NCI-H748 (cell line): ENCODE results near the gene HAUS5.
"Not testable (repeated sequence)": the region's sequence is repeated elsewhere in the genome, so short reads cannot be mapped to it uniquely, and the experiment has no call there.

Experiments
- DNase-seq: peaks from one replicate; lab custom pipeline; 2025; ENCODE audit not compliant: unreplicated experiment; lab: John Stamatoyannopoulos, UW

HAUS5 gene

DNA sequence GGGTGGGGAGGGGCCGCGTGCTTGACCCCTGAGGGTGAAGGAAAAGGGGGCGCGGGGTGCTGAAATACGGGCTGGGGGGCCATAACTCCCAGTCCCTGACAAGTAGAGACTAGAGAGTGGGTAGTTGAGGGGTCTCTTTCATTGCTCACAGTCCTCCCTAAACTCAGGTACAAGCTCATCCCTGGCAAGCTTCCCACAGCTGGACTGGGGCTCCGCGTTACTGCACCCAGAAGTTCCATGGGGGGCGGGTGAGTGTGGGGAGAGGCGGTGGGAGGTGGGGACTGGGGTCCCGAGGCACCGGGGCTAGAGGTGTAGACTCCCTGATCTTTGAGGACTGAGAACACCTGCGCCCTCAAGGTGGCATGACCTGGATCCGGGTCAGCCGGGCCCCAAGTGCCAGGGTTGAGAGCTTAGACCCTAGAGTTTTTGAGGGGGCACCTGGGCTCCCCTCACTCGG, 30.3 kb downstream of the HAUS5 start:
- no peak for DNase-seq

DNA sequence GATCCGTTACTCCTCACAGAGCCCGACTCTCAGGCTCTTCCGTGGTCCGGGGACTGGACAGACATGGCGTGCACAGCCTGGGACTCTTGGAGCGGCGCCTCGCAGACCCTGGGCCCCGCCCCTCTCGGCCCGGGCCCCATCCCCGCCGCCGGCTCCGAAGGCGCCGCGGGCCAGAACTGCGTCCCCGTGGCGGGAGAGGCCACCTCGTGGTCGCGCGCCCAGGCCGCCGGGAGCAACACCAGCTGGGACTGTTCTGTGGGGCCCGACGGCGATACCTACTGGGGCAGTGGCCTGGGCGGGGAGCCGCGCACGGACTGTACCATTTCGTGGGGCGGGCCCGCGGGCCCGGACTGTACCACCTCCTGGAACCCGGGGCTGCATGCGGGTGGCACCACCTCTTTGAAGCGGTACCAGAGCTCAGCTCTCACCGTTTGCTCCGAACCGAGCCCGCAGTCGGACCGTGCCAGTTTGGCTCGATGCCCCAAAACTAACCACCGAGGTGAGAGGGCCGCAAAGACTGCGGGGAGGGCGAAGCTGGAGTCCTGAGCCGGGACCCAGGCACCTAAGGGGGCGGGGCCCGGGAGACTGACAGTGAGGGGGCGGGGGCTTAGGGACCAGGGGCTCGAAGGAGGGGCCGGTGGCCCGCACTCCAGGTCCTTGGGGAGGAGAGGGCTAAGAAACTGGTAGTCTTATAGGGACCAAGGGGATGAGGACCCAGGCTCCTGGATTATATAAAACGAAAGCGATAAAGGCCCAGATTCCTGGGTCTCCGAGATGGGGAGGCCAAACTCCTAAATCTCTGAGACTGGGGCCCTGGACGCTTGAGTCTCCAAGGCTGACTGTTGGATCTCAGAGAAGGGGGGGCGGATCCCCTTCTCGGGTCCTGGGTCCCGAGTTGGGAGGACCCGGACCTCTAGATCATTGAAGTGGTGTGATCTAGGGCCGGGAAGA, 31.0 kb downstream of the HAUS5 start:
- peak; percentile 93 for DNase-seq

DNA sequence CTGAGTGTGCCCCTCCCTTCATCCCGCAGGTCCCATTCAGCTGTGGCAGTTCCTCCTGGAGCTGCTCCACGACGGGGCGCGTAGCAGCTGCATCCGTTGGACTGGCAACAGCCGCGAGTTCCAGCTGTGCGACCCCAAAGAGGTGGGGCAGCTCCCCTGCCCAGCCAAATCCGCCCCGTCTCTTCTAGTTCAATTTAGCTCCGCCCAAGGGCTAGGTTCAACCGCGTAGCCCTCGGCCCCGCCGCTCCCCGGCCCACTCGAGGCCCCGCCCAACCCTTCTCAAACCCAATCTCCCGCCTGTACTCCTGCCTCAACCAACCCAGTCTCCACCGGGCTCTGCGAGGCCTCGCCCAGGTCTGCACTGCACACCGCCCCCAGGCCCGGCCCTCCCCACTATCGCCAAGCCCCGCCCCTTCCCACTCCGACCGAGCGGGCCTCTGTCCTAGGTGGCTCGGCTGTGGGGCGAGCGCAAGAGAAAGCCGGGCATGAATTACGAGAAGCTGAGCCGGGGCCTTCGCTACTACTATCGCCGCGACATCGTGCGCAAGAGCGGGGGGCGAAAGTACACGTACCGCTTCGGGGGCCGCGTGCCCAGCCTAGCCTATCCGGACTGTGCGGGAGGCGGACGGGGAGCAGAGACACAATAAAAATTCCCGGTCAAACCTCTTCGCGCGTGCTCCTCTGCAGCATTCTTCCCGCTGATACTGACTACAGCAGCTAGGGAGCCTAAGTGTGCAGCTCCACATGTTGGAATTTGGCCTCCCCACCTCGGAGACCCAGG, 31.9 kb downstream of the HAUS5 start:
- DNase-seq, result peak; percentile 99

DNA sequence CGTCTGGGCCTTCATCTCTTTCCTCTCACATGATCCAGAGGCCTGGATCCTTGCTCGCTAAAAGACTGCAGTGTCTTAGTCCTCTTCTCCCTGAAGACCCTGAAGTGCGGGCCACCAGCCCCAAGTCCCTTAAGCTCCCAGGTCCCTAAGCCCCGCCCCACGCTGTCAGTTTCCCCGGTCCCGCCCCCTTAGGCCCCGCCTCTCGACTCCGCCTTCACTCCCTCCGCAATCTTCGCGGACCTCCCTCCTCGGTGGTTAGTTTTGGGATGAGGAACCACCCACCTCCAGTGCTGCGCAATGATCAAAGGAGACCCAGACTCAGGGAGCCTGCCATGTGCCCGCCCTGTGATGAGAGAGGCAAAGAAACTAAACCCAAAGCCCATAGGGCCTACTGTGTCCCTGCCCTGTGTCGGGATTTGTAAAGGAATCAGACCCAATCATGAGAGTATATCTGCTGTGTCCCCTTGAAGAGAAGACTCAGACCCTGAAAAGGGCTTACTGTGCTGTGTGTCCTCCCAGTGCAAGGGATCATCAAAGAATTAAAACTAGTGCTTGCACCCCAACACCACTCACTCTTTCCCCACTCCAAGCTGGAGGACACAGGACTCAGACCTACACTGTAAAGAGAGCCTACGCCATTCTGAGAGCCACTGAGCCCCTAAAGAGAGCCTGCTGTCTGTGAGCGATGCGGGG, 32.6 kb downstream of the HAUS5 start:
- peak; percentile 82 for DNase-seq

DNA sequence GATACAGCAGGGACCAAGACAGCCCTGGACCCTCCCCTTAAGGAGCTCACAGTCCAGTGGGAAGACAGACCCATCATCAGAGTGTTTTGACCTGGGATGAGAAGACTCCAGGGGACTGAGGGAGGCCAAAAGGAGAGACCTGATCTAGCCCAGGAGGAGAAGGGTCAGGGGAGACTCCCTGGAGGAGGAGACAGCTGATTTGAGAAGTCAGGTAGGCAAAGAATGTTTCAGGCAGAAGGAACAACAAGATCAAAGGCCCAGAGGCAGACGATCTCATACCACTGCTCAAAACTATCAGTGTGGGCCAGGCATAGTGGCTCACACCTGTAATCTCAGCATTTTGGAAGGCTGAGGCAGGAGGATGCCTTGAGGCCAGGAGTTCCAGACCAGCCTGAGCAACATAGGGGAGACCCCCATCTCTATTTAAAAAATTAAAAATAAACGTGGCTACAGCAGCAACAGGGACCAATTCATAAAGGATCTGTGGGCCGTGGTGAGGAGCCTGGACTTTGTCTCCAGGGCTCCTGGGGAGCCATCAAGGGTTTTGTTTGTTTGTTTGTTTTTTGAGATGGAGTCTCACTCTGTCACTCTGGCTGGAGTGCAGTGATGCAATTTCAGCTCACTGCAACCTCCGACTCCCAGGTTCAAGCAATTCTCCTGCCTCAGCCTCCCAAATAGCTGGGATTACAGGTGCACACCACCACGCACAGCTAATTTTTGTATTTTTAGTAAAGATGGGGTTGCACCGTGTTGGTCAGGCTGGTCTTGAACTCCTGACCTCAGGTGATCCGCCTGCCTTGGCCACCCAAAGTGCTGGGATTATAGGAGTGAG, 33.4 kb downstream of the HAUS5 start:
- no peak for DNase-seq

DNA sequence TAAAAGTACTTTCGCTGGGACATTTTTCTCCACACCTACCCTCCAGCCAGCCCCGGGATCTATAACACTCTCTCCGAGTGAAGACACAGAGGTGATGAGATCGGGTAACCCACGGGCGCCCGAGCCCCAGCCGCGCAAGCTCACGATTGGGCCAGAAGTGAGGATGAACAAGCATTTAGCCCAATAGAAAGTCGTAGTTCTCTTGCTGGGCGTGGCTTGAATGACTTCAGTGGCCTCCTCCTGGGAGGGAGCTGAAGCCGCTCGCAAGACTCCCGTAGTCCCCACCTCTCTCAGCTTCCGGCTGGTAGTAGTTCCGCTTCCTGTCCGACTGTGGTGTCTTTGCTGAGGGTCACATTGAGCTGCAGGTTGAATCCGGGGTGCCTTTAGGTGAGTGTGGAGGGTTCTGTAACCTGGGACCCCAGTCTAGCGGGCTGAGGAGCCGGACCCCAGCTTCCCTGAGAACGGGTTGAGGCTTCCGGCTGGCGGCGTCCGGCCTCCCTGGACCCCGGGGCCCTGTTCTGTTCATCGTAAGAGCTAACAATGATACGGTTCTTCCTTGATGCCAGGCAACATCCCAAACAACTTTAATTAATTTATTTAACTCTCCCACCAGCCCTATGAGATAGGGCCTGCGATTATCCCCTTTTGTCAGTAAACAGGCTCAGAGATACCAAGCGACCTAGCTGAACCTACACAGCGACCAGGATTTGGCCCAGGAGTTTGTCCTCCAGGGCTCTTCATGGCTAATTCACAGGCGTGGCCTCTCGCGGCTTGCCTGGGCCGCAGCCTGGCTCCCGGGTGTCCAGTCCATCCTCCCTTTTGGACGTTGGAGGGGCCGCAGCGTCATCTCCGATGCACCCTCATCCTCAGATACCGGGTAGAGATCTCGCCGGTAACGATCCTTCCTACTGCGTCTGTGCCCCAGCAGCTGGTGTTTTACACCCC, 35.8 kb downstream of the HAUS5 start, which contains the start of gene COX6B1:
Gene COX6B1 (plus strand): TSS at position 307 of the 945 bp plus-strand sequence. CDS start 2,921 bp downstream, outside the sequence.
- peak; percentile 100 for DNase-seq

DNA sequence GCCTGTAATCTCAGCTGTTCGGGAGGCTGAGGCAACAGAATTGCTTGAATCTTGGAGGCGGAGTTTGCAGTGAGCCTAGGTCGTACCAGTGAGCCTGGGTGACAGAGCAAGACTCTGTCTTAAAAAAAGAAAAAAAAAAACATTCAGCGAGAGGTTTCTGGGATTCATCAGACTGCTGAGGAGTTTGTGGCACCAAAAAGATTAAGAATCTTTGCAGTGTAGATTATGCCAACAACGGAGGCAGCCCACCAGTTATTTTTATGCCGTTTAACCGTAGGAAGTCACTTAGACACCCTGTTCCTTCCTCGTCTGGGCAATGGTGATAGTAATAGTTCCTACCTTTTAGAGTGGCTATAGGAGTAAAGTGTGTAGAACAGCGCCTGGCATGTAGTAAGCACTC, 38.0 kb downstream of the HAUS5 start:
- DNase-seq, result no peak

DNA sequence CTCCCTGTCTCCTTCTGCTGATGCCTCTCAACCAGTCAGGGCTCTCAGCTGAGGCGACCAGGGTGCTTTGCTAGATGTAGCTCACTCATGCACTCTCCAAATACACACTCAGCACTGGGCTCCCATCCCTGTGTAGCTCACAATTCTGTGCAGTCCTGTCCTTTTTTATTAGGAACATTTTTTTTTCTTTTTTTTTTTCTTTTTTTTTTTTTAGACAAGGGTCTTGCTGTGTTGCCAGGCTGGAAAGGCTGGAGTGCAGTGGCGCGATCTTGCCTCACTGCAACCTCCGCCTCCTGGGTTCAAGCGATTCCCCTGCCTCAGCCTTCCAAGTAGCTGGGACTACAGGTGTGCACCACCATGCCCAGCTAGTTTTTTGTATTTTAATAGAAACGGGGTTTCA, 42.3 kb downstream of the HAUS5 start:
- not testable (repeated sequence) for DNase-seq

DNA sequence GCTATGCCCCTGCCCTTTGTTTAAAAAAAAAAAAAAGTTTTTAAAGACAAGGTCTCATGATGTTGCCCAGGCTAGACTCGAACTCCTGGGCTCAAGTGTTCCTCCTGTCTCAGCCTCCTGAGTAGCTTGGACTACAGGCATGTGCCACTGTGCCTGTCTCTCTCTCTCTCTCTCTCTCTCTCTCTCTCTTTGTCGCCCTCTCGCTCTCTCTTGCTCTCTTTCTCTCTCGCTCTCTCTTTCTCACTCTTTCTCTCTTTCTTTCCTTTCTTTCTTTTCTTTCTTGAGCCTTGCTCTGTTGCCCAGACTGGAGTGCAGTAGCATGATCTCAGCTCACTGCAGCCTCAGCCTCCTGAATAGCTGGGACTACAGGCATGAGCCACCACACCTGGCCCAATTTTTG, 43.1 kb downstream of the HAUS5 start:
- DNase-seq, result no peak

DNA sequence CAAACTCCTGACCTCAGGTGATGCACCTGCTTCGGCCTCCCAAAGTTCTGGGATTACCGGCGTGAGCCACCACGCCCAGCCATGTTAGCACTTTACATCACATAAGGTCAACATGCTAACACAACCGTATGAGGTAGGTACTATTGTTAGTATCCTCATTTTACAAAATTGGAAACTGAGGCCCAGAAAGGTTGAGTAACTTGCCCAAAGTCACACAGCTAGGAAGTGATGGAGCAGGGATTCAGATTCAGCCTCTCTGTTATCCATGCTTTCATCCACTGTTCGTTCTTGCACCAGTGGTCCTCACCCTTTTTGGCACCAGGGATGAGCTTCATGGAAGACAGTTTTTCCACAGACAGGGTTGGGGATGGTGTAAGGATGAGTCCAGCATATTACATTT, 44.2 kb downstream of the HAUS5 start:
- DNase-seq, result no peak

DNA sequence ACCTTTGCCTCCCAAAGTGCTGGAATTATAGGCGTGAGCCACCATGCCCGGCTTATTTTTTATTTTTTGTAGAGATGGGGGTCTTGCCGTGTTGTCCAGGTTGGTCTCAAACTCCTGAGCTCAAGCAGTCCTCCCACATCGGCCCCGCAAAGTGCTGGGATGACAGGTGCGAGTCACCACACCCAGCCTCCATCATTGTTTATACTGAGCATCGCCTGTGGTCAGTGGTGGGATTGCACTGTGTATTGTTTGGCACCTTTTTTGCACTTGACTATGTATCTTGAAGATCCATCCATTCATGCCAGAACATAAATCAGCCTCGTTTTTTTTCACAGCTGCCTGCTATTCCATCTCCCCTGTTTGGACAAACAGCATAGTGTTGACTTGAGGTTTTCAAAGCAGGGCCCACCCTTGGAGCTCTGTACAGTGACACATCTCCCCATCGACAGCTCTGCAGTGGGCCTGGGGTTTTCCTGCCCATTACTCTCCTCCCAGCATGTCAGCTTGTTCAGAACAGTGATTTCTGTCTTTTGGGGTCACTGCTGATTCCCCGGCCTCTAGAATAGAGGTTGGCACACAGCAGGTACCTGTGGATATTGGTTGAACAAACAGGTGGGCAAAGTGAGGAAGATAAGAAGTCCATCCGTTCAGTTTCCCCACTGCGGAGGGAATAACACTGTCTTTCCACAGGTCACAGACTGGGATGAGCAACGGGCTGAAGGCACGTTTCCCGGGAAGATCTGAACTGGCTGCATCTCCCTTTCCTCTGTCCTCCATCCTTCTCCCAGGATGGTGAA, 45.6 kb downstream of the HAUS5 start:
- DNase-seq, result no peak

DNA sequence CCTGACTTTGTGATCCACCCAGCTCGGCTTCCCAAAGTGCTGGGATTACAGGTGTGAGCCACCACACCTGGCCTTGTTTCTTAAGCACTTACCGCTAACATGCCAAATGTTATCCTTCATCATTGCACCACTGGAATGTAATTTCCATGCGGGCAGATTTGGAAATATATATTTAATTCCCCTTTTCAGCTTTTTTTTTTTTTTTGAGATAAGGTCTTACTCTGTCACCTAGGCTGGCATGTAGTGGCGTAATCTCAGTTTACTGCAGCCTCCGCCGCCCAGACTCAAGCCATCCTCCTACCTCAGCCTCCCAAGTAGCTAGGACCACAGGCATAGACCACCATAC, 49.4 kb downstream of the HAUS5 start:
- no peak for DNase-seq

DNA sequence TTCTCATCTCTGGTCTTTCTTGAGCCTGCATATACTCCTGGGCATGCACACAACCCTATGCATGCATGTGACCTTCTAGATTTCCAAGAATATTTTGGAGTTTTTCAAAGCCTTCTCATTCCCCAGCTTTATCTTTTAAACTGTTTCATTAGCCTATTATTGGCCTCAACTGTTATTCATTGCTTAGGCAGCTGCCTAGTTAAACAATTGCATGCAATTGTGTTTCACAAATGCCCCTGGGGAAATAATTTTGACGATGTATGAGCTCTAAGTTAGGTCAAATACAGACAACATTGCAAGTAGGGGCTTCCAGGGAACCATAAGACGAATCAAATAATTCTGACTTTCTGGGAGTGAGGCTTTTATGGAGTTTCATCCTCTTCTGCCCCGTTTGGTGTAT, 51.4 kb downstream of the HAUS5 start:
- no peak for DNase-seq

DNA sequence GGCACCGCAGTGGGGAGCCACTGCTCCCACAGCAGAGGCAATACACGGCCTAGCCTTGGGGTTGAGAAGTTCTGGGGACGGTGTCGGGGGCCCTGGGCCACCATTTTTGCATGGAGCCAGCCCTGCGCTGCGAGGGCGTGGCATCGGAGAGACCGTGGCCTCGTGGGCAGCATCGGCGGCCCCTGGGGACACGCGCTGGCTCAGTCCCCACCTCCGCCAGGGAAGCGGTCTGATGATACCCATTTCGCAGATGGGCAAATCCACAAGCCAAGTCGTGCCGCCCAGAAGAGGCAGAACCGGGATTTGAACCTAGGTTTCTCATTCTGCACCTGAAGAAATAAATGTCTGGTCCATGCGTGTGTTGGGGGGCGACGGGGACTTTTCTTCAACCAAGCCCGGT, 52.6 kb downstream of the HAUS5 start:
- DNase-seq, result no peak

DNA sequence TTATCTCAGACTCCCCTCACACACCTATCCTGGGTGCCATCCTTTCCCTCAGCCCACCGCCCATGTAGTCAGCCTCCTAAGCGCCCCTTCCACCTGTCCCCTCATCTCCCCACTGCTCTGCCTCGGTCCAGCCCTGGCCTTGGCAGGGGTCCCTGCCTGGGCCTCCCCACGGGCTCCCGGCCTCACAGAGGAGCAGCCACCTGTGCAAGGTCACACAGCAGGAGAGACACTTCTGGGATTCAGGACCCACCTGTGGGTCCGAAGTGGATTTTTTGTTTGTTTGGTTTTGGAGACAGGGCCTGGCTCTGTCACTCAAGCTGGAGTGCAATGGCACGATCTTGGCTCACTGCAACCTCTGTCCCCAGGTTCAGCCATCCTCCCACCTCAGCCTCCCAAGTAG, 53.1 kb downstream of the HAUS5 start:
- no peak for DNase-seq

DNA sequence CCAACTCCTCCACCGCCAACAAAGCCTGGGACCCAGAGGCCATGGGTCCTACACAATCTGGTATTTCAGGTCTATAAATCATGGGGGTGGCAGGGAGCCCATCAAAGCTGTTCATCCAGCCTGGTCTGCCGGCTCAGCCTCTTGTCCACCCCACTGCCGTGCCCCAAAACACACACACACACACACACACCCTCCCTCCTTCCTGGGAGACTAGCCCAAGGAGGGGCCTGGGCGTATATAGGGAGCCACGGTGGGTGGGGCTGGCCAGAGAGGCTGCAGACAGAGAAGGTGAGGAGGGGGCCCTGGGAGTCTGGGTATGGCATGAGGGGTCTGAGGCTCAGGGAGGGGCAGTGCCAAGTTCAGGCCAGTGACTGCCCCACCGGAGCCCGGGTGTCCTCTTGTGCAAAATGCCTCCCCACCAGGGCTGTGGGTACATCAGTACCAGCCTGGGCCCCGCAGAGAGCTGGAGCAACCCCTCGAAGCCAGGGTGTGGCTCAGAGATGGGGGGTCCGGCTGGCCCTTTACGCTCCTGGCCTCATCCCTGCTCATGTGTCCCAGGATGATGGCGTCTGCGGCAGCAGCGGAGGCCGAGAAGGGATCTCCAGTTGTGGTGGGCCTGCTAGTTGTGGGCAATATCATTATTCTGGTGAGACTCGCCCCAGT, 53.8 kb downstream of the HAUS5 start, which contains the start of gene UPK1A:
Gene UPK1A (plus strand): TSS at position 267 of the 663 bp plus-strand sequence. CDS start 296 bp downstream, at position 563.
- no peak for DNase-seq

DNA sequence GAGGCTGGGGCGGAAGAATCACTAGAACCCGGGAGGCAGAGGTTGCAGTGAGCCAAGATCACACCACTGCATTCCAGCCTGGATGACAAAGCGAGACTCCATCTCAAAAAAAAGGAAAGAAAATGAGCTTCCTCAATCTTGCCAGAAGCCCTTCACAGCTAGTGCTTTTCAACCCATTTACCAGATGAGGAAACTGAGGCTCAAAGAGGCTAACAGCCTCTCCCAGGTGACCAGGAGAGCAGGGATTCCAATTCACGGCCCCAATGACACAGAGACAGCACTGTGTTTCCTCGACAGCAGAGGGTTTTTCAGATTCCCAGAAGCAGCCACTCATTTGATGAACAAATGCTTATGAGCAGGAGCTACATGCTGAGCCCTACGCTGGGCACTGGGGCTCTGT, 57.0 kb downstream of the HAUS5 start:
- DNase-seq, result no peak

DNA sequence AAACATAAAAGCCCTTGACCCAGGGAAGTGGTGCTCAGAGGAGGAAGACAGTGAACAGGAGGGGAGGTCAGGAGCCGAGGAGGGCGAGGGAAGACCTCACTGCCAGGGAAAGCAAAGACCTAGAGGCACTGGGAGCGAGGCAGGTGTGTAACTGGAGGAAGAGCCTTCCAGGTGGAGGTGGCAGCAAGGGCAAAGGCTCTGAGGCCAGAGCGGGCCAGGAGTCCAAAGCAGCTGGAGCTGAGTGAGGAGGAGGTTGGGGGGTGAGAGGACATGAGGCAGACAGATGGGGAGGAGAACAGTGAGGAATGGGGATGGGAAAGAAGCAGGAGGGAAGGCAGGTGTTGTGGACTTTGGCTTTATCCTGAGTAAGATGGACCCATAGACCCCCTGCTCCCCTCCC, 57.4 kb downstream of the HAUS5 start:
- DNase-seq, result no peak
